ENCODE data around the gene CNTNAP2. TPM values are rescaled to one million over a fixed set of nuclear protein-coding genes. Genes with fewer than 3 reads are reported as not detected.
"Not testable (repeated sequence)": the region's sequence is repeated elsewhere in the genome, so short reads cannot be mapped to it uniquely, and the experiment has no call there.

The CNTNAP2 gene
- total RNA-seq, 1 donor from 2014 or later, result 0.27 TPM

DNA sequence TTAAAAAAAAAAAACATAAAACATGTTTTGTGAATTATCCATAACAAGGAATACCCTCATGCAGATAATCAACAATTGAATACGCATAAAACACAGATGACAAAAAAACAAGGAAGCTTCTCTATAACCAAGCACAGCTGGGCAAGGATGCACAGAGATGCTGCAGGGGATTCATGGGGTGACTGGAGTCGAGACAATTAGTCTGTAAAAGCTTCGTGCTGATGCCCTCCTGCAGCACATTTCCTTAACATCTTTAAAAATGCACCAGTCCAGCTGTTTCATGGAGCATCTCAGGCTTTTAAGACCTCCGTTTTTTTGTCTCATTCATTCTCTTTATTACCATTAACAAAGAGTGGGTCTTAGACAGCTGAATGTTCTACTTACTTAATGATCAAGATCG lies 1680.0 kb downstream of the CNTNAP2 start:
- no peak for TF ChIP-seq CTCF (IDR thresholded peaks at IDR 0.05)
- Mint-ChIP-seq H3K4me1 (ENCODE audit: low read depth) (no peaks in the 10 kb centered on the region), H3K27ac (ENCODE audit: unreplicated experiment) (no peak overlapping the region), H3K27me3 (ENCODE audit: low read depth) (peaks cover 1% of the 10 kb centered on the region), H3K36me3 (ENCODE audit: low read depth) (peaks cover 1% of the 10 kb centered on the region), H3K4me3 (ENCODE audit: unreplicated experiment) (no peak overlapping the region), H3K9me3 (ENCODE audit: low read depth) (no peaks in the 10 kb centered on the region)
- DNase-seq (ENCODE audit: low spot score), result no peak

- no peak overlapping the region for H3K4me3 Mint-ChIP-seq (ENCODE audit: unreplicated experiment)
- no peak for DNase-seq (ENCODE audit: low spot score)
- H3K36me3 Mint-ChIP-seq (ENCODE audit: low read depth), result peaks cover 1% of the 10 kb centered on the region
- H3K27ac Mint-ChIP-seq (ENCODE audit: unreplicated experiment), result no peak overlapping the region
- H3K9me3 Mint-ChIP-seq (ENCODE audit: low read depth), result no peaks in the 10 kb centered on the region
- H3K4me1 Mint-ChIP-seq (ENCODE audit: low read depth), result no peaks in the 10 kb centered on the region
- no peak for TF ChIP-seq CTCF (IDR thresholded peaks at IDR 0.05)
- H3K27me3 Mint-ChIP-seq (ENCODE audit: low read depth), result peaks cover 1% of the 10 kb centered on the region
Observed at GRCh38 chr7:147798001-147798400, 1681.4 kb downstream of the CNTNAP2 start.

DNA sequence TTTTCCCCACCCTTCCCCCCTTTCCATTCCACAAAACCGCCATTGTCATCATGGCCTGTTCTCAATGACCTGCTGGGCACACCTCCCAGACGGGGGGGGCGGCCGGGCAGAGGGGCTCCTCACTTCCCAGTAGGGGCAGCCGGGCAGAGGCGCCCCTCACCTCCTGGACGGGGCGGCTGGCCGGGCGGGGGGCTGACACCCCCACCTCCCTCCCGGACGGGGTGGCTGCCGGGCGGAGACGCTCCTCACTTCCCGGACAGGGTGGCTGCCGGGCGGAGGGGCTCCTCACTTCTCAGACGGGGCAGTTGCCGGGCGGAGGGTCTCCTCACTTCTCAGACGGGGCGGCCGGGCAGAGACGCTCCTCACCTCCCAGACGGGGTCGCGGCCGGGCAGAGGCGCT lies 1685.2 kb downstream of the CNTNAP2 start:
- peaks cover 15% of the 10 kb centered on the region for H3K9me3 Mint-ChIP-seq (ENCODE audit: low read depth)
- not testable (repeated sequence) for H3K27me3 Mint-ChIP-seq (ENCODE audit: low read depth); DNase-seq (ENCODE audit: low spot score); H3K27ac Mint-ChIP-seq (ENCODE audit: unreplicated experiment); H3K4me3 Mint-ChIP-seq (ENCODE audit: unreplicated experiment); H3K36me3 Mint-ChIP-seq (ENCODE audit: low read depth); H3K4me1 Mint-ChIP-seq (ENCODE audit: low read depth)

DNA sequence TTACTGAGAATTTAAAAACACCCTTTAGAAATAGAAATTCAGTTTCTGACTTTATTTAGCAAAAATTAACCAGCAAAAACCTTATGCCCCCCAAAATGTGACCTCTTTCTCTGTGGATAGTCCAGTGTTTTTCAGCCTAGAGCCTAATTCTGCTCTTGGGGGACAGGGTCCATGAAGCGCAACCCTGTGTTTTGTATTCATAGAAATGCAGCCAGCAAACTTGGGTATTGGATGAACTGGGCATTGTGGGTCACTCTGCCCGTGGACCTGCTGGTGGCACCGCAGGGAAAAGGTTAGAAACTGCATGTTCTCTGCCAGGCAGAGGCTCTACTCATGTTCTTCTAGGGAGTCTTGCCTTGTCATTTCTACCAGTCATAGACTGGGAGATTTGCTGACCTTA lies 1686.5 kb downstream of the CNTNAP2 start:
- H3K4me1 Mint-ChIP-seq (ENCODE audit: low read depth), result no peaks in the 10 kb centered on the region
- H3K9me3 Mint-ChIP-seq (ENCODE audit: low read depth), result peaks cover 15% of the 10 kb centered on the region
- no peak overlapping the region for H3K4me3 Mint-ChIP-seq (ENCODE audit: unreplicated experiment)
- DNase-seq (ENCODE audit: low spot score), result no peak
- H3K27me3 Mint-ChIP-seq (ENCODE audit: low read depth), result no peaks in the 10 kb centered on the region
- no peak for TF ChIP-seq CTCF (IDR thresholded peaks at IDR 0.05)
- H3K27ac Mint-ChIP-seq (ENCODE audit: unreplicated experiment), result no peak overlapping the region
- no peaks in the 10 kb centered on the region for H3K36me3 Mint-ChIP-seq (ENCODE audit: low read depth)

GRCh38 chr7:147803606-147804005 lies 1687.0 kb downstream of the CNTNAP2 start:
- Mint-ChIP-seq H3K9me3 (ENCODE audit: low read depth) (peaks cover 15% of the 10 kb centered on the region), H3K27me3 (ENCODE audit: low read depth) (no peaks in the 10 kb centered on the region), H3K27ac (ENCODE audit: unreplicated experiment) (no peak overlapping the region), H3K36me3 (ENCODE audit: low read depth) (no peaks in the 10 kb centered on the region), H3K4me3 (ENCODE audit: unreplicated experiment) (no peak overlapping the region), H3K4me1 (ENCODE audit: low read depth) (no peaks in the 10 kb centered on the region)
- DNase-seq (ENCODE audit: low spot score), result no peak
- no peak for TF ChIP-seq CTCF (IDR thresholded peaks at IDR 0.05)

- H3K36me3 Mint-ChIP-seq (ENCODE audit: low read depth), result no peaks in the 10 kb centered on the region
- H3K4me1 Mint-ChIP-seq (ENCODE audit: low read depth), result no peaks in the 10 kb centered on the region
- no peak for DNase-seq (ENCODE audit: low spot score)
- H3K4me3 Mint-ChIP-seq (ENCODE audit: unreplicated experiment), result no peak overlapping the region
- H3K27ac Mint-ChIP-seq (ENCODE audit: unreplicated experiment), result no peak overlapping the region
- TF ChIP-seq CTCF (IDR thresholded peaks at IDR 0.05), result no peak
- H3K9me3 Mint-ChIP-seq (ENCODE audit: low read depth), result peaks cover 15% of the 10 kb centered on the region
- no peaks in the 10 kb centered on the region for H3K27me3 Mint-ChIP-seq (ENCODE audit: low read depth)
Observed at GRCh38 chr7:147804032-147804431, 1687.4 kb downstream of the CNTNAP2 start.
